PC-9 (cell line): ENCODE measurements around the gene PANX1.

Source experiments
- CTCF ChIP-seq: fragments of 200-600 bp; sonication (generic); conservative IDR thresholded peaks from 2 replicates; pipeline ENCODE4 v1.6.1; 2017; ENCODE audit warnings: mixed run types, antibody characterized with exemption, mild to moderate bottlenecking, moderate library complexity
- EZH2 ChIP-seq: fragments of 200-600 bp; sonication (generic); IDR thresholded peaks from 2 replicates; pipeline ENCODE4 v1.8.0; 2017; ENCODE audit warnings: antibody characterized with exemption, low read depth

GRCh38 chr11:94153320-94153719 lies 24.7 kb downstream of the PANX1 start:
- no peak for TF ChIP-seq CTCF
- TF ChIP-seq EZH2, result no peak
